ENCODE results near the gene NRIP1. TPM values are rescaled to one million over a fixed set of nuclear protein-coding genes. Genes with fewer than 3 reads are reported as not detected.
"Not testable (repeated sequence)": the region's sequence is repeated elsewhere in the genome, so short reads cannot be mapped to it uniquely, and the experiment has no call there.

Gene NRIP1
- total RNA-seq, 1 experiment from 2014 or later, result 76.0 TPM

DNA sequence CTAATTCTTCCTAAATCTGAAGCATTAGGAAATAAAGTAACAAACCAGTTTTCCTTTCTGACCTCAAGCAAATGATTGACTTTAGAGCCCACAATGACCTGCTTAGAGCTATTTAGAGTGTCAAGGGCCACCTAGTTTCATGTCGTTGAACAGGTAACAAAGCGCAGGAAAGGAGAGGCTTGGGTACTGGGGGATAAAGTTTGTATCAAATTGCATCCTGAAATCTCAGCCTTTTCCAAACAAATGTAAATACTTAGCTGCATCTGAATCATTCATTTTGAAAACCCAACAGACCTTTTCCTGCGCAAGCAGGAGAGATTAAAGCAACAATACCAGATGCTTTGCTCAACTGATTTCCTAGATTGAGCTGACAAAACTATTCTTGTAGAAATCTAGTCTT, 121.2 kb downstream of the NRIP1 start:
- H3K4me3 ChIP-seq, result no peak overlapping the region
- no peak for DNase-seq

GRCh38 chr21:14942801-14943490, 121.9 kb downstream of the NRIP1 start:
- DNase-seq, result peak; percentile 49 to 73
- Histone ChIP-seq H3K4me3 (no peak overlapping the region), H3K36me3 (no peaks in the 10 kb centered on the region)

More for the DNA sequence above, 121.2 kb downstream of the NRIP1 start:
- peaks cover 2% of the 10 kb centered on the region; the same call in 1 of the 2 replicates for H3K9me3 ChIP-seq (replicated peaks)
- peaks cover 11% of the 10 kb centered on the region for H3K4me1 ChIP-seq
- H3K27me3 ChIP-seq, result no peaks in the 10 kb centered on the region
- no peak overlapping the region; the same call in 1 of the 2 replicates for H3K27ac ChIP-seq
- no peaks in the 10 kb centered on the region for H3K36me3 ChIP-seq

DNA sequence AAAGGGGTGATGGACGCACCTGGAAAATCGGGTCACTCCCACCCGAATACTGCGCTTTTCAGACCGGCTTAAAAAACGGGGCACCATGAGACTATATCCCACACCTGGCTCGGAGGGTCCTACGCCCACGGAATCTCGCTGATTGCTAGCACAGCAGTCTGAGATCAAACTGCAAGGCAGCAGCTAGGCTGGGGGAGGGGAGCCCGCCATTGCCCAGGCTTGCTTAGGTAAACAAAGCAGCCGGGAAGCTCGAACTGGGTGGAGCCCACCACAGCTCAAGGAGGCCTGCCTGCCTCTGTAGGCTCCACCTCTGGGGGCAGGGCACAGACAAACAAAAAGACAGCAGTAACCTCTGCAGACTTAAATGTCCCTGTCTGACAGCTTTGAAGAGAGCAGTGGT, 137.5 kb downstream of the NRIP1 start:
- not testable (repeated sequence) for H3K27me3 ChIP-seq; H3K4me1 ChIP-seq; H3K27ac ChIP-seq; H3K36me3 ChIP-seq; H3K4me3 ChIP-seq; DNase-seq; H3K9me3 ChIP-seq (replicated peaks)

More at GRCh38 chr21:14942801-14943490, 121.9 kb downstream of the NRIP1 start:
- Histone ChIP-seq H3K9me3 (replicated peaks) (peaks cover 2% of the 10 kb centered on the region; the same call in 1 of the 2 replicates), H3K4me1 (peaks cover 11% of the 10 kb centered on the region), H3K27ac (no peak overlapping the region; the same call in 1 of the 2 replicates), H3K27me3 (no peaks in the 10 kb centered on the region)

- Histone ChIP-seq H3K4me3 (no peak overlapping the region), H3K36me3 (no peaks in the 10 kb centered on the region), H3K4me1 (peaks cover 5% of the 10 kb centered on the region), H3K9me3 (replicated peaks) (no peaks in the 10 kb centered on the region), H3K27me3 (no peaks in the 10 kb centered on the region), H3K27ac (no peak overlapping the region)
- DNase-seq, result no peak
These were observed 138.6 kb downstream of the NRIP1 start for GRCh38 chr21:14926186-14926585.

- H3K4me1 ChIP-seq, result peaks cover 9% of the 10 kb centered on the region
- no peaks in the 10 kb centered on the region for H3K27me3 ChIP-seq
- H3K27ac ChIP-seq, result no peak overlapping the region
- no peak overlapping the region for H3K4me3 ChIP-seq
- H3K36me3 ChIP-seq, result no peaks in the 10 kb centered on the region
- no peaks in the 10 kb centered on the region for H3K9me3 ChIP-seq (replicated peaks)
- DNase-seq, result no peak
These were observed 141.3 kb downstream of the NRIP1 start for GRCh38 chr21:14923468-14923867.

- DNase-seq, result no peak
- Histone ChIP-seq H3K4me1 (peaks cover 11% of the 10 kb centered on the region), H3K4me3 (no peak overlapping the region), H3K27ac (no peak overlapping the region), H3K36me3 (no peaks in the 10 kb centered on the region), H3K9me3 (replicated peaks) (no peaks in the 10 kb centered on the region), H3K27me3 (no peaks in the 10 kb centered on the region)
These were observed 141.8 kb downstream of the NRIP1 start for GRCh38 chr21:14922980-14923379.

DNA sequence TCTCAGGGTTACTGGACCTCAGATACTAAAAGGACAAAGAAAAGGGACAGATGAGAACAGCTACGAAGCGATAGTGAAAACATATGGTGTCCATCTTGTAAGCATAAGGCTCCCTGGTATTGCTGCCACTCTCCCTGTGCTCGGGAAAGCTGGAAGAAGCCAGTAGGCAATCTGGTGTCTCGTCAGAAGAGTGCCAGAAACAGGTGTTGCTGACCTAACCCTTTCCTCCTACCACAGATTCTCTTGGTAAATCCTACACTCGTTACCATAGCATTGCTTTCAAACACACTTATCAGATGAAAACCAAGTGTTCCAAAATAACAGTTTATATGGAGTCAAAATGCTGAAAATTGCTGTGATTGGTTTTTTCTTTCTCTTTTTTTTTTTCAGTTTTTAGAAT, 146.3 kb downstream of the NRIP1 start:
- H3K27me3 ChIP-seq, result no peaks in the 10 kb centered on the region
- peak overlapping the region; percentile 90 for H3K27ac ChIP-seq
- H3K9me3 ChIP-seq (replicated peaks), result no peaks in the 10 kb centered on the region
- peaks cover 21% of the 10 kb centered on the region for H3K4me1 ChIP-seq
- no peaks in the 10 kb centered on the region for H3K36me3 ChIP-seq
- H3K4me3 ChIP-seq, result peak overlapping the region; percentile 55
- DNase-seq, result peak; percentile 95 to 98

- Histone ChIP-seq H3K9me3 (replicated peaks) (no peaks in the 10 kb centered on the region), H3K27ac (peak overlapping the region; percentile 90), H3K27me3 (no peaks in the 10 kb centered on the region), H3K36me3 (no peaks in the 10 kb centered on the region), H3K4me1 (peaks cover 16% of the 10 kb centered on the region), H3K4me3 (peak overlapping the region; percentile 55)
- DNase-seq, result peak in 1 of 2 experiments; percentile 34
These were observed 147.0 kb downstream of the NRIP1 start for GRCh38 chr21:14917762-14918161.

- peak in 1 of 2 experiments; percentile 26 for DNase-seq
- H3K4me3 ChIP-seq, result peak overlapping the region; percentile 55; the same call in 1 of the 2 replicates
- no peaks in the 10 kb centered on the region for H3K9me3 ChIP-seq (replicated peaks)
- peaks cover 16% of the 10 kb centered on the region for H3K4me1 ChIP-seq
- H3K27ac ChIP-seq, result no peak overlapping the region
- H3K27me3 ChIP-seq, result no peaks in the 10 kb centered on the region
- no peaks in the 10 kb centered on the region for H3K36me3 ChIP-seq
These were observed 148.1 kb downstream of the NRIP1 start for GRCh38 chr21:14916676-14917141.

DNA sequence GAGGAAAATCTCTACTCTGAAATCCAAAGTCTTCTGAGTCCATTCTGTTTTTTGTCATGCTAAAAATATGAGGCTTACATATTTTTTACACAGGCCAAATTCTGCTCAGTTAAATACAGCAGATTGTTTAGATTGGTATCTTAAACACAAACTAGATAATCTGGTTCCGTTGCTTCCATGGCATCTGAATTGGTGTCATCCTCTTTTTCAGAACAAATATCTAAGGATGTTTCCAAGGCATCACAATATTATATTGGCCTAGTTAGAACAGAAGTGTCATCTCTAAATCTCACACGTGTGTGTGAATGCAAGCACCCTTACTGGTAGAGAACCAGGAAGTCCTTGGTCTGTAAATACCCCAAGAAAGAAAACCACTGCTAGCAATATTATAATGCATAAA, 151.2 kb downstream of the NRIP1 start:
- Histone ChIP-seq H3K36me3 (no peaks in the 10 kb centered on the region), H3K27me3 (no peaks in the 10 kb centered on the region), H3K4me1 (peaks cover 12% of the 10 kb centered on the region), H3K4me3 (no peak overlapping the region), H3K9me3 (replicated peaks) (no peaks in the 10 kb centered on the region), H3K27ac (no peak overlapping the region)
- DNase-seq, result no peak

DNA sequence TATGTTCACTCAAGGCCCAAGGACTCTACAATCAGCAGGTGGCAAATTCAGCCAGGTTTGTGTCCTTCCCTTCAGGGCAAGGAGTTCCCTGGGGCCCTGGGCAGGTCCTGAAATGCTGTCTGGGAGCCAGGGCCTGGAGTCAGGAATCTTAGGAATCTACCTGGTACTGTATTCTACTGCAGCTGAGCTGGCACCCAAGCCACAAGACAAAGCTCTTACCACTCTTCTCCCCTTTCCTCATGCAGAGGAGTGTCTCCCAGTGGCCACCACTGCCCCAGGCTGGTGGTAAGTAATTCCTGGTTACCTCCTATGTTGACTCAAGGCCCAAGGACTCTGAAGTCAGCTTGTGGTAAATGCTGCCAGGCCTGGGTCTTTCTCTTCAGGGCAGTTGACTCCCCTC, 153.4 kb downstream of the NRIP1 start:
- no peaks in the 10 kb centered on the region for H3K27me3 ChIP-seq
- H3K9me3 ChIP-seq (replicated peaks), result 0 out of 2 replicates have a peak, but pooled peaks cover 8% of the 10 kb centered on the region
- H3K36me3 ChIP-seq, result no peaks in the 10 kb centered on the region
- H3K4me3 ChIP-seq, result no peak overlapping the region
- DNase-seq, result no peak
- no peaks in the 10 kb centered on the region for H3K4me1 ChIP-seq
- H3K27ac ChIP-seq, result no peak overlapping the region

Measured in SJCRH30 (cell line).